Measurements from ENCODE around the gene PLEKHM1. TPM values are rescaled to one million over a fixed set of nuclear protein-coding genes. Genes with fewer than 3 reads are reported as not detected.

PLEKHM1 gene
- total and polyA plus RNA-seq, 2 of the 4 experiments (the other 2 are of a cell fraction) = 4.7 to 16.4 TPM

DNA sequence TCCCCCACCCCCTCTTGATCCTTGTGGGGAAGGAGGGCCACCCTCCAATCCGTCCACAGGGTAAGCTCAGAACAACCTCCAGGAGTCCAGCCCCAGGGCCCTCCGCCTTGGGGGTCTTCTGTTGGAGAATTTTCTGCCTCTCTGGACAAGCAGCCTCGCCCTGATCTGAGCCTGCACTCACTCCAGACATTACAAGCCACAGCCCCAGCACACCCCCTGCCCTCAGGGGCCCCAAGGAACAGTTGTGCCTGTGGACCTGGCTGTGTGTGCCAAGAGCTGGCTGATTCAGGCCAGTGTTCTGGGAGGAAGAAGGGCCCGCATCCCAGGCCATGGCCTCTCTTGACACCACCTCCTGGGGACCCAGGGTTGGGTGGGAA, 57.4 kb downstream of the PLEKHM1 start:
- peaks cover 6% of the 10 kb centered on the region; the same call in 1 of the 2 replicates for H3K4me1 ChIP-seq (ENCODE audit: control insufficient read depth, insufficient read depth, low read length)
- no peak overlapping the region for H4K5ac ChIP-seq (ENCODE audit: low read depth, low read length)
- no peak overlapping the region for H3K4me3 ChIP-seq (ENCODE audit: insufficient read depth, low read depth, low read length)
- peaks cover 39% of the 10 kb centered on the region for H3K27me3 ChIP-seq (ENCODE audit: control insufficient read depth, insufficient read depth, low read length)
- H3K4me2 ChIP-seq (ENCODE audit: low read depth, low read length) = no peak overlapping the region
- DNase-seq = no peak
- no TSS peak for BruUV-seq (replicated peaks)
- H3K56ac ChIP-seq (ENCODE audit: extremely low read depth, insufficient read depth, low read length) = no peak overlapping the region
- no peak overlapping the region for H3K9ac ChIP-seq (ENCODE audit: low read depth, low read length)
- H2AK5ac ChIP-seq (ENCODE audit: low read depth, low read length) = no peak overlapping the region
- in situ Hi-C loops (cut with MboI; ENCODE audit: low sequenced_read_pairs) (no loop called here), intact Hi-C loops (cut with micrococcal nuclease) (no loop called here), dilution Hi-C loops (cut with HindIII; ENCODE audit: low sequenced_read_pairs, unreplicated experiment) (no loop called here)
- no peak for ATAC-seq (ENCODE audit: low read depth)
- no peak overlapping the region for H3K14ac ChIP-seq (replicated peaks; ENCODE audit: low read depth, low read length)
- no peak overlapping the region for H2BK20ac ChIP-seq (ENCODE audit: low read depth, low read length)
- H2BK120ac ChIP-seq (ENCODE audit: low read depth, low read length) = no peak overlapping the region
- peaks cover 18% of the 10 kb centered on the region for H3K36me3 ChIP-seq (ENCODE audit: control insufficient read depth, insufficient read depth, low read length)
- H3K9me3 ChIP-seq (ENCODE audit: control insufficient read depth, insufficient read depth, low read length) = 0 out of 2 replicates have a peak, but pooled peaks cover 2% of the 10 kb centered on the region
- H3K18ac ChIP-seq (ENCODE audit: low read depth, low read length) = no peak overlapping the region
- no peak for TF ChIP-seq BHLHE40 (IDR thresholded peaks at IDR 0.05; ENCODE audit: low read depth, low read length)
- no peak for TF ChIP-seq POLR2A (IDR thresholded peaks at IDR 0.05; ENCODE audit: low read depth, low read length)
- TF ChIP-seq CHD1 (IDR thresholded peaks at IDR 0.05; ENCODE audit: low read depth, low read length) = no peak
- TF ChIP-seq, protein P1, sequence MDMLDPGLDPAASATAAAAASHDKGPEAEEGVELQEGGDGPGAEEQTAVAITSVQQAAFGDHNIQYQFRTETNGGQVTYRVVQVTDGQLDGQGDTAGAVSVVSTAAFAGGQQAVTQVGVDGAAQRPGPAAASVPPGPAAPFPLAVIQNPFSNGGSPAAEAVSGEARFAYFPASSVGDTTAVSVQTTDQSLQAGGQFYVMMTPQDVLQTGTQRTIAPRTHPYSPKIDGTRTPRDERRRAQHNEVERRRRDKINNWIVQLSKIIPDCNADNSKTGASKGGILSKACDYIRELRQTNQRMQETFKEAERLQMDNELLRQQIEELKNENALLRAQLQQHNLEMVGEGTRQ (IDR thresholded peaks at IDR 0.05; ENCODE audit: low read depth, low read length) = no peak
- TF ChIP-seq RFX5 (IDR thresholded peaks at IDR 0.05; ENCODE audit: low read depth, low read length) = no peak
- TF ChIP-seq RCOR1 (IDR thresholded peaks at IDR 0.05; ENCODE audit: insufficient replicate concordance, low read length) = no peak
- TF ChIP-seq NFE2L2 (IDR thresholded peaks at IDR 0.05; ENCODE audit: low read depth, low read length) = no peak
- TF ChIP-seq MXI1 (IDR thresholded peaks at IDR 0.05; ENCODE audit: borderline replicate concordance, low read depth, low read length) = no peak
- no peak for TF ChIP-seq MAZ (IDR thresholded peaks at IDR 0.05; ENCODE audit: borderline replicate concordance, low read depth, low read length)
- no peak for TF ChIP-seq RAD21 (IDR thresholded peaks at IDR 0.05; ENCODE audit: low read length)
- no peak for TF ChIP-seq MAFK (IDR thresholded peaks at IDR 0.05; ENCODE audit: low read depth, low read length)
- no peak for TF ChIP-seq SMC3 (IDR thresholded peaks at IDR 0.05; ENCODE audit: low read depth, low read length)
- TF ChIP-seq FOS (IDR thresholded peaks at IDR 0.05; ENCODE audit: low read depth, low read length) = no peak
- TF ChIP-seq, protein P2, sequence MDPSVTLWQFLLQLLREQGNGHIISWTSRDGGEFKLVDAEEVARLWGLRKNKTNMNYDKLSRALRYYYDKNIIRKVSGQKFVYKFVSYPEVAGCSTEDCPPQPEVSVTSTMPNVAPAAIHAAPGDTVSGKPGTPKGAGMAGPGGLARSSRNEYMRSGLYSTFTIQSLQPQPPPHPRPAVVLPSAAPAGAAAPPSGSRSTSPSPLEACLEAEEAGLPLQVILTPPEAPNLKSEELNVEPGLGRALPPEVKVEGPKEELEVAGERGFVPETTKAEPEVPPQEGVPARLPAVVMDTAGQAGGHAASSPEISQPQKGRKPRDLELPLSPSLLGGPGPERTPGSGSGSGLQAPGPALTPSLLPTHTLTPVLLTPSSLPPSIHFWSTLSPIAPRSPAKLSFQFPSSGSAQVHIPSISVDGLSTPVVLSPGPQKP (IDR thresholded peaks at IDR 0.05; ENCODE audit: borderline replicate concordance, low read depth, low read length) = no peak
- H3K79me1 ChIP-seq (ENCODE audit: low read depth in 1 of 2, low read length in 2 of 2) = no peaks in the 10 kb centered on the region
- no peak overlapping the region for H3K27ac ChIP-seq (ENCODE audit: insufficient read depth, low read length)
- no peaks in the 10 kb centered on the region for H3K9me1 ChIP-seq (ENCODE audit: insufficient read depth, low read length)
- peaks cover 13% of the 10 kb centered on the region; the same call in 1 of the 2 replicates for H4K20me1 ChIP-seq (ENCODE audit: insufficient read depth, low read length)
- no peak overlapping the region for H3K23ac ChIP-seq (ENCODE audit: low read depth, low read length)
- no CpG with 5 or more reads among the region's 4 CpGs for WGBS, 2 experiments (ENCODE audit: extremely low coverage in 2 of 2, insufficient read length in 1 of 2)
- no peak overlapping the region for H2BK5ac ChIP-seq (ENCODE audit: low read depth, low read length, poor library complexity, severe bottlenecking)
- CTCF ChIA-PET = no interaction called here
- no peak overlapping the region for H2AK9ac ChIP-seq (replicated peaks; ENCODE audit: low read depth, low read length, poor library complexity)
- POLR2A ChIA-PET (ENCODE audit: unreplicated experiment) = no interaction called here
- no peak overlapping the region for H2AFZ ChIP-seq (replicated peaks; ENCODE audit: low read length, poor library complexity)
- H3K4ac ChIP-seq (ENCODE audit: low read depth, low read length) = no peak overlapping the region
- no peak overlapping the region for H4K8ac ChIP-seq (ENCODE audit: low read depth in 2 of 2, low read length in 2 of 2)
- H4K91ac ChIP-seq (ENCODE audit: insufficient read depth, low read depth, low read length) = no peak overlapping the region
- H2BK15ac ChIP-seq (ENCODE audit: low read depth, low read length) = no peak overlapping the region
